Heart left ventricle (tissue), 16 donors: ENCODE results near the gene RNASEH2C. TPM values are rescaled to one million over a fixed set of nuclear protein-coding genes. Genes with fewer than 3 reads are reported as not detected.
"Not testable (repeated sequence)": the region's sequence is repeated elsewhere in the genome, so short reads cannot be mapped to it uniquely, and the experiment has no call there.

Experiments used
- ATAC-seq, 4 donors: fragments of 200-7000 bp; cut with Tn5 transposase; one replicate each; pipeline ENCODE4 v1.9.1; 2020 to 2022; ENCODE audit warnings: moderate library complexity in 4 of 4, mild to moderate bottlenecking in 3 of 4, moderate number of reproducible peaks in 1 of 4
- DNase-seq, 5 donors: peaks; one replicate each; pipeline ENCODE4 v3.0.0-alpha.2; 2020
- H3K27ac ChIP-seq, 12 donors: fragments of 200-600 bp; sonication (generic) in 4 of 12; one replicate each; pipeline versions ENCODE4 v1.5.0 to v1.8.0; 2016 to 2022; ENCODE audit warnings: mild to moderate bottlenecking in 2 of 12
- H3K27me3 ChIP-seq, 9 donors: fragments of 200-600 bp; sonication (generic) in 2 of 9; one replicate each; pipeline versions ENCODE4 v1.5.1 to v1.8.0; 2016 to 2022; ENCODE audit warnings: mild to moderate bottlenecking in 3 of 9
- H3K36me3 ChIP-seq, 9 donors: fragments of 200-600 bp; sonication (generic) in 2 of 9; one replicate each; pipeline versions ENCODE4 v1.5.0 to v1.8.0; 2018 to 2022; ENCODE audit warnings: mild to moderate bottlenecking in 2 of 9
- H3K4me1 ChIP-seq, 12 donors: fragments of 200-600 bp; sonication (generic) in 4 of 12; one replicate each; pipeline versions ENCODE4 v1.5.0 to v1.8.0; 2016 to 2022; ENCODE audit warnings: mild to moderate bottlenecking in 3 of 12
- H3K4me3 ChIP-seq, 12 donors: fragments of 200-600 bp; sonication (generic) in 4 of 12; one replicate each; pipeline versions ENCODE4 v1.5.0 to v1.8.0; 2017 to 2022; ENCODE audit warnings: mild to moderate bottlenecking in 9 of 12, moderate library complexity in 4 of 12
- H3K9me3 ChIP-seq, 12 donors: fragments of 200-600 bp; sonication (generic) in 4 of 12; one replicate each; pipeline versions ENCODE4 v1.5.0 to v1.8.0; 2016 to 2022; ENCODE audit warnings: mild to moderate bottlenecking in 1 of 12
- POLR2A ChIP-seq, 2 donors: fragments of 450-650 bp; IDR thresholded peaks; one replicate each; pipeline ENCODE4 v1.6.1; 2017; ENCODE audit warnings: antibody characterized with exemption in 2 of 2, mild to moderate bottlenecking in 2 of 2, moderate library complexity in 2 of 2
- WGBS, 4 donors: extraction: QIAGEN DNeasy Blood & Tissue Kit in 2 of 4; methylation state at CpG; one replicate each; pipeline versions ENCODE4 v1.1.5 to v1.1.7; 2013 to 2018; 5-methylcytosine and 5-hydroxymethylcytosine counted together
- intact Hi-C, 10 donors: fragments of 100-400 bp; cut with DNase I; formaldehyde crosslinking; loops; one replicate each; pipeline versions ENCODE4 v1.11.1 to v1.14.2; 2022
- polyA plus RNA-seq, 2 donors: library from polyadenylated mRNA; stranded (reverse); fragments of 200-250 nt; gene quantifications; one replicate each; pipeline ENCODE4 v1.2.3, GENCODE V29; 2013
- total RNA-seq, 9 donors: library from RNA; depleted of rRNA in 2 of 9; stranded (reverse); fragments of >200 nt in 2 of 9; fragmentation: NEBNext Ultra II Directional in 3 of 9; extraction: Animal tissue kit (Norgen Biotek cat#: 25700) in 3 of 9; gene quantifications; one replicate each; pipeline versions ENCODE4 v1.1.0 to v1.2.4, GENCODE V29; 2016 to 2023
- TF ChIP-seq, protein P1 (sequence below), 12 donors: fragments of 200-600 bp; sonication (generic) in 4 of 12; IDR thresholded peaks; one replicate each; pipeline versions ENCODE4 v1.5.0 to v1.8.0; 2018 to 2022; ENCODE audit warnings: antibody characterized with exemption in 12 of 12, mild to moderate bottlenecking in 5 of 12
- donor health status: ischemic (EF 13 %, LVEDD 7.1; RV severe dilation, severe dysfunction).
- donor health status: healthy with polysubstance abuse.
- donor health status: DM: no; HTN: yes; CAD: no.
- donor health status: DM: no; HTN: no; CAD: no.
- donor health status: ischemic (EF 25% LVEDD 6.9; RV normal size, moderate dysfunction).
- donor health status: ischemic (EF 25% LVEDD 5.7; RV mildly dilated, moderate dysfunction).
- donor health status: healthy.
- donor health status: DM: yes; HTN: yes; CAD: no.
- donor health status: ischemic (EF 35%, LVEDD 5.7; RV mildly dilated, moderate dysfunction).
- donor health status: nonischemic (EF 11% LVEDD 7.7; RV severe dilation, severe dysfunction).
- donor health status: DM: yes; HTN: yes; CAD: no.
- donor health status: PGD.
- donor health status: ischemic (EF 29% LVEDD 5.4; RV normal size, mild dysfunction).
- donor health status: nonischemic (EF 23%, LVEDD 6.1; RV moderate dilation, normal function).

RNASEH2C gene
- total and polyA plus RNA-seq, 11 donors = 31.7 to 131 (median 54.7) TPM

- Histone ChIP-seq H3K9me3 (no peaks in the 10 kb centered on the region), H3K27me3 (no peaks in the 10 kb centered on the region), H3K36me3 (no peaks in the 10 kb centered on the region), H3K4me3 (no peak overlapping the region), H3K4me1 (peaks cover 0 to 3% (median 0%) of the 10 kb centered on the region in 12 donors), H3K27ac (no peak overlapping the region)
- intact Hi-C loops = no loop called here
- TF ChIP-seq, protein P1, sequence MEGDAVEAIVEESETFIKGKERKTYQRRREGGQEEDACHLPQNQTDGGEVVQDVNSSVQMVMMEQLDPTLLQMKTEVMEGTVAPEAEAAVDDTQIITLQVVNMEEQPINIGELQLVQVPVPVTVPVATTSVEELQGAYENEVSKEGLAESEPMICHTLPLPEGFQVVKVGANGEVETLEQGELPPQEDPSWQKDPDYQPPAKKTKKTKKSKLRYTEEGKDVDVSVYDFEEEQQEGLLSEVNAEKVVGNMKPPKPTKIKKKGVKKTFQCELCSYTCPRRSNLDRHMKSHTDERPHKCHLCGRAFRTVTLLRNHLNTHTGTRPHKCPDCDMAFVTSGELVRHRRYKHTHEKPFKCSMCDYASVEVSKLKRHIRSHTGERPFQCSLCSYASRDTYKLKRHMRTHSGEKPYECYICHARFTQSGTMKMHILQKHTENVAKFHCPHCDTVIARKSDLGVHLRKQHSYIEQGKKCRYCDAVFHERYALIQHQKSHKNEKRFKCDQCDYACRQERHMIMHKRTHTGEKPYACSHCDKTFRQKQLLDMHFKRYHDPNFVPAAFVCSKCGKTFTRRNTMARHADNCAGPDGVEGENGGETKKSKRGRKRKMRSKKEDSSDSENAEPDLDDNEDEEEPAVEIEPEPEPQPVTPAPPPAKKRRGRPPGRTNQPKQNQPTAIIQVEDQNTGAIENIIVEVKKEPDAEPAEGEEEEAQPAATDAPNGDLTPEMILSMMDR (IDR thresholded peaks at IDR 0.05) = no peak
- TF ChIP-seq POLR2A (IDR thresholded peaks at IDR 0.05) = no peak
- ATAC-seq (no peak), DNase-seq (no peak)
- WGBS, 4 donors = 72 to 79% (median 77%) methylated on average over 5 of the region's 5 CpGs
Measured at GRCh38 chr11:65764434-65764833, 43.8 kb upstream of the RNASEH2C start.

GRCh38 chr11:65762816-65763215 lies 42.2 kb upstream of the RNASEH2C start:
- H3K4me3 ChIP-seq, H3K4me1 ChIP-seq, ATAC-seq, DNase-seq, intact Hi-C loops, H3K27ac ChIP-seq, H3K36me3 ChIP-seq, H3K27me3 ChIP-seq, H3K9me3 ChIP-seq: not testable (repeated sequence)
- 88 to 92% (median 89%) methylated on average over 5 to 26 of the region's 29 CpGs for WGBS, 4 donors

DNA sequence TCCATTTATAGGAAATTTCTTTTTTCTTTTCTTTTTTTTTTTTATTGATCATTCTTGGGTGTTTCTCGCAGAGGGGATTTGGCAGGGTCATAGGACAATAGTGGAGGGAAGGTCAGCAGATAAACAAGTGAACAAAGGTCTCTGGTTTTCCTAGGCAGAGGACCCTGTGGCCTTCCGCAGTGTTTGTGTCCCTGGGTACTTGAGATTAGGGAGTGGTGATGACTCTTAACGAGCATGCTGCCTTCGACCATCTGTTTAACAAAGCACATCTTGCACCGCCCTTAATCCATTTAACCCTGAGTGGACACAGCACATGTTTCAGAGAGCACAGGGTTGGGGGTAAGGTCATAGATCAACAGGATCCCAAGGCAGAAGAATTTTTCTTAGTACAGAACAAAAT lies 41.6 kb upstream of the RNASEH2C start:
- ATAC-seq, H3K36me3 ChIP-seq, DNase-seq, H3K4me3 ChIP-seq, H3K9me3 ChIP-seq, intact Hi-C loops, H3K4me1 ChIP-seq, H3K27me3 ChIP-seq, H3K27ac ChIP-seq: not testable (repeated sequence)
- WGBS, 4 donors = 60 to 75% (median 66%) methylated on average over 5 of the region's 5 CpGs

- Histone ChIP-seq H3K27ac (no peak overlapping the region), H3K36me3 (no peaks in the 10 kb centered on the region), H3K4me3 (no peak overlapping the region), H3K9me3 (no peaks in the 10 kb centered on the region), H3K4me1 (no peaks in the 10 kb centered on the region), H3K27me3 (no peaks in the 10 kb centered on the region)
- ATAC-seq (no peak), DNase-seq (no peak)
- intact Hi-C loops = no loop called here
- 89 to 97% (median 92%) methylated on average over 9 to 17 of the region's 17 CpGs for WGBS, 4 donors
- TF ChIP-seq POLR2A (IDR thresholded peaks at IDR 0.05) = no peak
- TF ChIP-seq, protein P1 (IDR thresholded peaks at IDR 0.05) = no peak
Measured at GRCh38 chr11:65745049-65745448, 24.5 kb upstream of the RNASEH2C start.

- DNase-seq = no peak
- TF ChIP-seq, protein P1 (IDR thresholded peaks at IDR 0.05) = no peak
- no peak for TF ChIP-seq POLR2A (IDR thresholded peaks at IDR 0.05)
- ATAC-seq = no peak
- Histone ChIP-seq H3K4me1 (no peaks in the 10 kb centered on the region), H3K27me3 (no peaks in the 10 kb centered on the region), H3K9me3 (no peaks in the 10 kb centered on the region), H3K36me3 (no peaks in the 10 kb centered on the region), H3K27ac (no peak overlapping the region), H3K4me3 (no peak overlapping the region)
- WGBS, 4 donors = 78 to 84% (median 81%) methylated on average over 8 of the region's 8 CpGs
- intact Hi-C loops = no loop called here
Measured at GRCh38 chr11:65744699-65745042, 24.1 kb upstream of the RNASEH2C start.
